KMS-11 (cell line): ENCODE data around the gene TK1.
A peak's percentile ranks its signal among the peaks of the same experiment; 100 is the strongest.

Source experiments
- H2AFZ ChIP-seq: fragments of 200-600 bp; sonication (generic); 2 replicates; pipeline ENCODE4 v1.6.1; 2016; ENCODE audit warnings: antibody characterized with exemption, mixed run types, low read depth
- H3K27ac ChIP-seq: fragments of 200-600 bp; sonication (generic); 2 replicates; pipeline ENCODE4 v1.6.1; 2016; ENCODE audit warnings: mild to moderate bottlenecking, mixed run types
- H3K27me3 ChIP-seq: fragments of 200-600 bp; sonication (generic); 2 replicates; pipeline ENCODE4 v1.6.1; 2017; ENCODE audit warnings: mild to moderate bottlenecking, low read depth, mixed run types, moderate library complexity; ENCODE audit not compliant: insufficient read depth
- H3K36me3 ChIP-seq: fragments of 200-600 bp; sonication (generic); 2 replicates; pipeline ENCODE4 v1.6.1; 2017; ENCODE audit warnings: mild to moderate bottlenecking, mixed run types; ENCODE audit not compliant: insufficient read depth
- H3K4me1 ChIP-seq: fragments of 200-600 bp; sonication (generic); 2 replicates; pipeline ENCODE4 v1.6.1; 2016; ENCODE audit warnings: mild to moderate bottlenecking, low read depth, mixed run types; ENCODE audit not compliant: poor library complexity, severe bottlenecking
- H3K4me2 ChIP-seq: fragments of 200-600 bp; sonication (generic); 2 replicates; pipeline ENCODE4 v1.7.0; 2016; ENCODE audit warnings: mild to moderate bottlenecking, mixed run types
- H3K4me3 ChIP-seq: fragments of 200-600 bp; sonication (generic); IDR thresholded peaks from 2 replicates; pipeline ENCODE4 v1.6.1; 2017; ENCODE audit warnings: low read depth, low read length, mixed read lengths; ENCODE audit not compliant: insufficient read depth
- H3K79me2 ChIP-seq: fragments of 200-600 bp; sonication (generic); 2 replicates; pipeline ENCODE4 v1.6.1; 2016; ENCODE audit warnings: low read depth, mixed run types; ENCODE audit not compliant: insufficient read depth
- H3K9ac ChIP-seq: fragments of 200-600 bp; sonication (generic); 2 replicates; pipeline ENCODE4 v1.6.1; 2016; ENCODE audit warnings: mild to moderate bottlenecking, mixed run types
- H4K20me1 ChIP-seq: fragments of 200-600 bp; sonication (generic); 2 replicates; pipeline ENCODE4 v1.6.1; 2016; ENCODE audit warnings: mild to moderate bottlenecking, mixed run types; ENCODE audit not compliant: insufficient read depth
- TF ChIP-seq, protein P1 (sequence below): fragments of 200-600 bp; sonication (generic); conservative IDR thresholded peaks from 2 replicates; pipeline ENCODE4 v1.6.1; 2017; ENCODE audit warnings: low read depth, mild to moderate bottlenecking, antibody characterized with exemption, low read length, moderate library complexity, mixed read lengths

Gene TK1

GRCh38 chr17:78146471-78146869 lies 40.4 kb downstream of the TK1 start:
- Histone ChIP-seq H3K79me2 (no peaks in the 10 kb centered on the region), H4K20me1 (no peaks in the 10 kb centered on the region), H3K4me1 (peaks cover 71% of the 10 kb centered on the region), H3K27me3 (no peaks in the 10 kb centered on the region), H2AFZ (no peak overlapping the region), H3K36me3 (no peaks in the 10 kb centered on the region), H3K9ac (no peak overlapping the region), H3K4me2 (no peak overlapping the region), H3K27ac (no peak overlapping the region), H3K4me3 (no peak overlapping the region)
- TF ChIP-seq, protein P1, sequence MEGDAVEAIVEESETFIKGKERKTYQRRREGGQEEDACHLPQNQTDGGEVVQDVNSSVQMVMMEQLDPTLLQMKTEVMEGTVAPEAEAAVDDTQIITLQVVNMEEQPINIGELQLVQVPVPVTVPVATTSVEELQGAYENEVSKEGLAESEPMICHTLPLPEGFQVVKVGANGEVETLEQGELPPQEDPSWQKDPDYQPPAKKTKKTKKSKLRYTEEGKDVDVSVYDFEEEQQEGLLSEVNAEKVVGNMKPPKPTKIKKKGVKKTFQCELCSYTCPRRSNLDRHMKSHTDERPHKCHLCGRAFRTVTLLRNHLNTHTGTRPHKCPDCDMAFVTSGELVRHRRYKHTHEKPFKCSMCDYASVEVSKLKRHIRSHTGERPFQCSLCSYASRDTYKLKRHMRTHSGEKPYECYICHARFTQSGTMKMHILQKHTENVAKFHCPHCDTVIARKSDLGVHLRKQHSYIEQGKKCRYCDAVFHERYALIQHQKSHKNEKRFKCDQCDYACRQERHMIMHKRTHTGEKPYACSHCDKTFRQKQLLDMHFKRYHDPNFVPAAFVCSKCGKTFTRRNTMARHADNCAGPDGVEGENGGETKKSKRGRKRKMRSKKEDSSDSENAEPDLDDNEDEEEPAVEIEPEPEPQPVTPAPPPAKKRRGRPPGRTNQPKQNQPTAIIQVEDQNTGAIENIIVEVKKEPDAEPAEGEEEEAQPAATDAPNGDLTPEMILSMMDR = no peak

- H4K20me1 ChIP-seq = no peaks in the 10 kb centered on the region
- no peak overlapping the region for H3K4me3 ChIP-seq
- H3K4me2 ChIP-seq = peak overlapping the region; percentile 79
- no peaks in the 10 kb centered on the region for H3K79me2 ChIP-seq
- no peaks in the 10 kb centered on the region for H3K27me3 ChIP-seq
- H3K9ac ChIP-seq = peak overlapping the region; percentile 54
- H3K36me3 ChIP-seq = no peaks in the 10 kb centered on the region
- peak overlapping the region; percentile 83 for H3K27ac ChIP-seq
- peak overlapping the region; percentile 39; the same call in 1 of the 2 replicates for H2AFZ ChIP-seq
- TF ChIP-seq, protein P1 = no peak
- peaks cover 80% of the 10 kb centered on the region for H3K4me1 ChIP-seq
Measured at GRCh38 chr17:78144736-78145641, 41.9 kb downstream of the TK1 start.

- Histone ChIP-seq H2AFZ (peak overlapping the region; percentile 39; the same call in 1 of the 2 replicates), H4K20me1 (no peaks in the 10 kb centered on the region), H3K4me2 (peak overlapping the region; percentile 79), H3K4me1 (peaks cover 87% of the 10 kb centered on the region), H3K36me3 (no peaks in the 10 kb centered on the region), H3K27ac (peak overlapping the region; percentile 83), H3K27me3 (no peaks in the 10 kb centered on the region), H3K9ac (peak overlapping the region; percentile 54), H3K4me3 (no peak overlapping the region), H3K79me2 (no peaks in the 10 kb centered on the region)
- TF ChIP-seq, protein P1 = no peak
Measured at GRCh38 chr17:78144147-78144719, 42.6 kb downstream of the TK1 start.

DNA sequence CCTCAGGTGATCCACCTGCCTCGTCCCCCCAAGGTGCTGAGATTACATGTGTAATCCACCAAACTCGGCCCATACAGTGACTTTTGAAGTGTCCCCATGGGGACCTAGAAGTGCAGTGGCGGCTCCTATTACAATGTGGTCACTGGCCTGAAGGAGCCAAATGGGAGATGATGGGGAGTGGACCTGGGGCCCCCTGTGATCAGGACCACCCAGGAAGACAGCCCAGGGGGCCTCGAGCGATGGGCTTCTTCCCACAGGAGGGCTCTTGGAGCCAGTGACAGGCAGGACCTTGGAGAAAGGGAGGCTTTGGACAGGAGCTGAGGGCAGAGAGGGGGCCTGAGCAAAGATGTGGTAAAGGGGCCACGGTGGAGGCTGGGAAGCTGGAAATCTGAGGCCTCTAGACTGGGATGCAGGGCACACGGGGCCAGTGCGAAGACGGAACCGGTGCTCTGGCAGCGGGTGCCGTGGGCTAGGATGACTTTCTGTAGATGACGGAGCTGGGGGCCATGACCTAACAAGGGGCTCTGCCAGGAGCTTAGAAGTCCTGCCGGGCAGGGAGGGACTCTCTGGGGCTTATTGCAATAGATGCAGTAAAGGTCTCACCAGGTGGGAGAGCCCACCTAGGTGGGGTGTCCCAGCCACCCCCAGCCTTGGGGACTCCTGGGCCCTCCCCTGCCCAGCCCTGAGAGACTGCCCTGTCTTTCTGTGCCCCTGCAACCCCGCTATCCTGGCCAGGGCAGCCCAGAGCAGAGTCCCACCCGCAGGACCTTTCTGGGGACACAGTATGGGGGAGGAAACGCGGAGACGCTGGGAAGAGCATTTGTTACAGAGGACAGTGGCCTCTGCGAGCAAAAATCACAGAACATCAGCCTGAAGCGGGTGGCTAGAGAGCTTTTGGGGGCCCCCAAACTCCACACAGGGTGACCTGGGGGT lies 43.4 kb downstream of the TK1 start:
- peak overlapping the region; percentile 54; the same call in 1 of the 2 replicates for H3K9ac ChIP-seq
- no peak overlapping the region for H3K4me3 ChIP-seq
- peak overlapping the region; percentile 83 for H3K27ac ChIP-seq
- peak overlapping the region; percentile 39; the same call in 1 of the 2 replicates for H2AFZ ChIP-seq
- H3K79me2 ChIP-seq = no peaks in the 10 kb centered on the region
- H4K20me1 ChIP-seq = no peaks in the 10 kb centered on the region
- H3K27me3 ChIP-seq = no peaks in the 10 kb centered on the region
- H3K36me3 ChIP-seq = no peaks in the 10 kb centered on the region
- TF ChIP-seq, protein P1 = no peak
- peaks cover 86% of the 10 kb centered on the region for H3K4me1 ChIP-seq
- H3K4me2 ChIP-seq = peak overlapping the region; percentile 79
